Suprapubic skin (tissue), 4 donors: ENCODE measurements around the gene AMH. TPM values are rescaled to one million over a fixed set of nuclear protein-coding genes. Genes with fewer than 3 reads are reported as not detected.

ENCODE experiments used
- DNase-seq, 2 donors: peaks; one replicate each; pipeline ENCODE4 v3.0.0-alpha.2; 2019; ENCODE audit warnings: low spot score in 2 of 2
- H3K27ac ChIP-seq: fragments of 200-600 bp; sonication (generic); one replicate; pipeline ENCODE4 v1.5.1; 2019
- H3K27me3 ChIP-seq: fragments of 200-600 bp; sonication (generic); one replicate; pipeline ENCODE4 v1.5.1; 2019
- H3K36me3 ChIP-seq: fragments of 200-600 bp; sonication (generic); one replicate; pipeline ENCODE4 v1.5.1; 2019
- H3K4me1 ChIP-seq: fragments of 200-600 bp; sonication (generic); one replicate; pipeline ENCODE4 v1.5.1; 2019
- H3K4me3 ChIP-seq: fragments of 200-600 bp; sonication (generic); one replicate; pipeline ENCODE4 v1.5.1; 2019; ENCODE audit warnings: mild to moderate bottlenecking
- H3K9me3 ChIP-seq: fragments of 200-600 bp; sonication (generic); one replicate; pipeline ENCODE4 v1.5.1; 2019
- EP300 ChIP-seq: sonication (generic); formaldehyde crosslinking; IDR thresholded peaks from one replicate; pipeline ENCODE4 v1.6.1; 2017; ENCODE audit warnings: antibody characterized with exemption
- POLR2A ChIP-seq, 2 donors: fragments of 450-650 bp; IDR thresholded peaks; one replicate each; pipeline ENCODE4 v1.6.1; 2017; ENCODE audit warnings: antibody characterized with exemption in 2 of 2, mild to moderate bottlenecking in 2 of 2, moderate library complexity in 2 of 2
- POLR2AphosphoS5 ChIP-seq, 3 donors: sonication (generic); formaldehyde crosslinking; IDR thresholded peaks; one replicate each; pipeline ENCODE4 v1.6.1; 2017; ENCODE audit warnings: antibody characterized with exemption in 3 of 3
- WGBS: methylation state at CpG from one replicate; pipeline ENCODE4 v1.1.5; 2018; 5-methylcytosine and 5-hydroxymethylcytosine counted together
- total RNA-seq, 4 donors: library from RNA; depleted of rRNA; stranded (reverse); fragments of >200 nt; gene quantifications; one replicate each; pipeline ENCODE4 v1.1.0, GENCODE V29; 2016
- TF ChIP-seq, protein P1 (sequence below), 2 donors: fragments of 200-600 bp in 1 of 2; fragments of 450-650 bp in 1 of 2; sonication (generic) in 1 of 2; IDR thresholded peaks; one replicate each; pipeline ENCODE4 v1.5.1; 2016 to 2019; ENCODE audit warnings: antibody characterized with exemption in 2 of 2, mild to moderate bottlenecking in 1 of 2, moderate library complexity in 1 of 2

The AMH gene
- total RNA-seq, 4 donors from 2014 or later, result 1.7 to 4.3 (median 3.0) TPM

DNA sequence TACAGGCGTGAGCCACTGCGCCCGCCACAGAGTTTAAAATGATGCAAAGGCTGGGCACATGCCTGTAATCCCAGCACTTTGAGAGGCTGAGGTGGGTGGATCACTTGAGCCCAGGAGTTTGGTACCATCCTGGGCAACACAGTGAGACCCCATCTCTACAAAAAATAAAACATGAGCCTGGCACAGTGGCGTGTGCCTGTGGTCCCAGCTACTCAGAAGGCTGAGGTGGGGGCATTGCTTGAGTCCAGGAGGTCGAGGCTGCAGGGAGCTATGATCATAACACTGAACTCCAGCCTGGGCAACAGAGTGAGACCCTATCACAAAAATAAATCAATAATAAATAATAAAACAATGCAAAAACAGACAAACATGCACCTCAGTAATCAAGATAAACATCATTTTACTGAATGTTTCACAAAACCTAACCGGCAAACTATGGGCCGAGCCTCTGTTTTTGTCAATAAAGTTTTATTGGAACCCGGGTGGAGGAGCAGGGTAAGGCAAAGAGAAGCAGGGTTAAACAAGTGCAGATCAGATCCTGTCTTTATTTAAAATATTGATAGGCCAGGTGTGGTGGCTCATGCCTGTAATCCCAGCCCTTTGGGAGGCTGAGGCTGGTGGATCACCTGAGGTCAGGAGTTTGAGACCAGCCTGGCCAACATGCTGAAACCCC is 34.8 kb downstream of the AMH start:
- no peaks in the 10 kb centered on the region for H3K9me3 ChIP-seq
- no peak overlapping the region for H3K4me3 ChIP-seq
- no peaks in the 10 kb centered on the region for H3K36me3 ChIP-seq
- H3K27ac ChIP-seq, result no peak overlapping the region
- DNase-seq, result no peak
- H3K27me3 ChIP-seq, result peaks cover 7% of the 10 kb centered on the region
- TF ChIP-seq POLR2AphosphoS5 (IDR thresholded peaks at IDR 0.05) (no peak), POLR2A (IDR thresholded peaks at IDR 0.05) (no peak), EP300 (no peak)
- TF ChIP-seq, protein P1, sequence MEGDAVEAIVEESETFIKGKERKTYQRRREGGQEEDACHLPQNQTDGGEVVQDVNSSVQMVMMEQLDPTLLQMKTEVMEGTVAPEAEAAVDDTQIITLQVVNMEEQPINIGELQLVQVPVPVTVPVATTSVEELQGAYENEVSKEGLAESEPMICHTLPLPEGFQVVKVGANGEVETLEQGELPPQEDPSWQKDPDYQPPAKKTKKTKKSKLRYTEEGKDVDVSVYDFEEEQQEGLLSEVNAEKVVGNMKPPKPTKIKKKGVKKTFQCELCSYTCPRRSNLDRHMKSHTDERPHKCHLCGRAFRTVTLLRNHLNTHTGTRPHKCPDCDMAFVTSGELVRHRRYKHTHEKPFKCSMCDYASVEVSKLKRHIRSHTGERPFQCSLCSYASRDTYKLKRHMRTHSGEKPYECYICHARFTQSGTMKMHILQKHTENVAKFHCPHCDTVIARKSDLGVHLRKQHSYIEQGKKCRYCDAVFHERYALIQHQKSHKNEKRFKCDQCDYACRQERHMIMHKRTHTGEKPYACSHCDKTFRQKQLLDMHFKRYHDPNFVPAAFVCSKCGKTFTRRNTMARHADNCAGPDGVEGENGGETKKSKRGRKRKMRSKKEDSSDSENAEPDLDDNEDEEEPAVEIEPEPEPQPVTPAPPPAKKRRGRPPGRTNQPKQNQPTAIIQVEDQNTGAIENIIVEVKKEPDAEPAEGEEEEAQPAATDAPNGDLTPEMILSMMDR (IDR thresholded peaks at IDR 0.05), result no peak
- WGBS, result 96% methylated on average over 8 of the region's 8 CpGs
- H3K4me1 ChIP-seq, result peaks cover 17% of the 10 kb centered on the region

DNA sequence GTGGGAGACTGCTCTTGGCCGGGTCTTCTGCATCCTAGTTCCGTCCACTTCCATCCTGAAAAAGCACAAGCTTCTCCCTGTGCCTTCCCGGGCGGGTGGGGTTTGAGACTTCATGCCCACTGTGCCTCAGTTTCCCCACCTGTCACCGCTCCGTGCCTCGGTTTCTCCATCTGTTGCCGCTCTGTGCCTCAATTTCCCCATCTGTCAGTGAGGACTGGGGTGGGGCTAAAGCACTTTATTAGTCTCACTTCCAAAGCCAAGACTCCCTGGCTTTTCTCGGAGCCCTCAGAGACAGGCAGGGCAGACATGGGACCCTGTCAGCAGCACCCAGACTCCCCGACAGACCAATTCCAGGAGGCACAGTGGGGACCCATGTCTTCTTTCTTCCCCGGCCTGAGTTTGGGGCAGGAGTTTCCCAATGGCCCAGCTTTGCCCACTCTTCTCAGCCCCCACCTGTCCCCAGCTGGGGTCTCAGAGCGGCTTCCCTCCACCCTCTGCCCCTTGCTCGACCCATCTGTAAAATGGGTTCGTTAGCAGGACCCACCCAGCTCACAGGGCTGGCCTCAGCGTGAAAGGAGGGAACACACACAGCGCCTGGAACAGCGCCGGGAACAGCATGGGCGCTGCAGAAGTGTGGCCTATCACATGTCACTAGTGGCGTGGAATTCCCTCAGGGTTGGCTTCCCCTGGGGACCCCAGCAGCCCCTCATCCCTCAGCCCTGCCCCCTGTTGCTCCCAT is 37.4 kb downstream of the AMH start:
- Histone ChIP-seq H3K9me3 (no peaks in the 10 kb centered on the region), H3K27me3 (peaks cover 33% of the 10 kb centered on the region), H3K36me3 (no peaks in the 10 kb centered on the region), H3K4me1 (peaks cover 37% of the 10 kb centered on the region), H3K27ac (no peak overlapping the region), H3K4me3 (no peak overlapping the region)
- 93% methylated on average over 20 of the region's 20 CpGs for WGBS
- TF ChIP-seq, protein P1 (IDR thresholded peaks at IDR 0.05), result no peak
- TF ChIP-seq EP300 (no peak), POLR2AphosphoS5 (IDR thresholded peaks at IDR 0.05) (no peak), POLR2A (IDR thresholded peaks at IDR 0.05) (no peak)
- no peak for DNase-seq

DNA sequence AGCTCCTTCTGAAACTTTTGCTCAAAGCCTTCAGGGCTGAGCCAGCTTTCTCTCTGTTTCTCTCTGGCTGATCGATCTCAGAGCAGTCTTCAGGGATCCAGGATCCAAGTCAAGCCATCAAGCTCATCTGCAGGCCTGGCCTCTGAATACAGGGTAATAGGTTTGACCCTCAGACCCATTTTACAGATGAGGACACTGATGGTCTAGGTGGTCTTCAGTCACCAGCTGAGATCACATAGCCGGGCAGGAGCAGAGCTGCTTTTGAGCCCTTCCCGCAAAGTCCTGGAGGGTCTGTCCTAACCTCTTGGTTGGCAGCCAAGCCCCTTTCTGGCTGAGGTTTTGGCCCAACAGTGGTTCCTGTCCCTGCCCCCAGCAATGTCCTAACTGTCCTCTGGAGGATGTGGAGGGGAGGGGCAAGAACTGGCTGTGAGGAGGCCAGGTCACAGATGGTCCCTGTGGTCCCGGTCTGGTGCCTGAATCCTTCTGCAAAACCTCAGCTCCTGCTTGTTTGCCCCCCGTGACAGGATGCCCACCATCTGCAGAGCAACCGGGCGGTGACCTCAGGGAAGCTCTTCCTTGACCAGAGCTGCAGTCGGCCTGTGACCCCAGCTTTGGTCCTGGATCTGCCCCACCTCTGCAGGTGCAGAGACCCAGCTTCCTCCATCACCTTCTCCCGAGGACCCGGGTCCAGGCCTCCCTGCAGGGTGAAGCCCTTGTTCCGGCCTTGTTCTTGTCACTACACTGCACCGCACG is 38.6 kb downstream of the AMH start:
- WGBS, result 81% methylated on average over 12 of the region's 13 CpGs
- Histone ChIP-seq H3K27me3 (peaks cover 44% of the 10 kb centered on the region), H3K9me3 (no peaks in the 10 kb centered on the region), H3K36me3 (peaks cover under 1% of the 10 kb centered on the region), H3K4me3 (no peak overlapping the region), H3K4me1 (peaks cover 27% of the 10 kb centered on the region), H3K27ac (no peak overlapping the region)
- no peak for DNase-seq
- TF ChIP-seq, protein P1 (IDR thresholded peaks at IDR 0.05), result no peak
- TF ChIP-seq POLR2AphosphoS5 (IDR thresholded peaks at IDR 0.05), result no peak

DNA sequence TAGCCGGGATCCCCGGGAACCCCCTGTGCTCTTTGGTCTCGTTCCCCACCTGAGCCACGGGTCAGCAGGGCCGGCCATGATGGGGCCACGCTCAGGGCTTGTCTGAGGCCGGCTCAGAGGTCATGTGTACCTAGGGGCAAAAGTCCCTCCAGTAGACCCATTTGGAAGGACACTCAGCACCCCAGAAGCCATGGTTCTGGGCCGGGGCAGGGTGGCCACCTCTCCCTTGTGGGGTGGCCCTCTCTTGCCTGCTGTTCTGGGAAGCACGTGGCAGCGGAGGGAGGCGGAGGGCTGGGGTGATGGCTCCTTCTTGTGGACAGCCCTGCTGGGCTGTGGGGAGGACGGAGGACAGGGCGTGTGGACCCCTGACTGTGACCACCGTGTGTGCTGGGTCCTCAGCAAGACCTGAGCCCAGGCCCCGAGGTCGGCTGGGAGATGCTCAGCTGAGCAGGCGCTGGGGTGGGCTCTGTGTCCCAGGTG is 39.3 kb downstream of the AMH start:
- H3K27me3 ChIP-seq, result peaks cover 44% of the 10 kb centered on the region
- no peak for DNase-seq
- WGBS, result 90% methylated on average over 11 of the region's 17 CpGs

More for the DNA sequence above, 39.3 kb downstream of the AMH start:
- Histone ChIP-seq H3K4me3 (no peak overlapping the region), H3K27ac (no peak overlapping the region), H3K4me1 (peaks cover 27% of the 10 kb centered on the region), H3K36me3 (peaks cover 4% of the 10 kb centered on the region), H3K9me3 (no peaks in the 10 kb centered on the region)
- no peak for TF ChIP-seq EP300
- no peak for TF ChIP-seq POLR2A (IDR thresholded peaks at IDR 0.05)
- TF ChIP-seq, protein P1 (IDR thresholded peaks at IDR 0.05), result no peak
- no peak for TF ChIP-seq POLR2AphosphoS5 (IDR thresholded peaks at IDR 0.05)
